HG03521 (cell line): ENCODE results near the gene UBR4.
"Not testable (repeated sequence)": the region's sequence is repeated elsewhere in the genome, so short reads cannot be mapped to it uniquely, and the experiment has no call there.

Experiments
- ATAC-seq: cut with Tn5 transposase; IDR thresholded peaks from one replicate; pipeline ENCODE4 v1.9.1; 2021; ENCODE audit warnings: mild to moderate bottlenecking, moderate library complexity; ENCODE audit not compliant: unreplicated experiment

The UBR4 gene

GRCh38 chr1:19209990-19210771 lies at the start of gene UBR4:
UBR4 (minus strand) TSS chr1:19210266; CDS start chr1:19210248, 18 bp downstream.
- peak; percentile 85 for ATAC-seq

DNA sequence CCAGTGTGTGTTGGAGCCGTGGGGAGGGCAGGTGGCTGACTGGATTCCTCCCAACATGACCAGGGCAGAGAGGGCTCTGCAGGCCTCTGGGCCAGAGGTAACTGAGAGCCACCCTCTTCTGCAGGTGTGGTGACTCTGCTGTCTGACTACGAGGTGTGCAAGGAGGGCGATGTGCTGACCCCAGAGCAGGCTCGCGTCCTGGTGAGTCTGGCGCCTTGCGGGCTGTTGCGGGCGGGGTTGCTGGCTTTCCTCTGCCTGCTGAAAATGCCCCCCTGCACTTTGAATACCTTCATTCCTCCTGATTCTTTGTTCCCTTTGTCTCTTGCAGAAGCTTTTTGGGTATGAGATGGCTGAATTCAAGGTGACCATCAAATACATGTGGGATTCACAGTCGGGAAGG lies 48.3 kb upstream of the UBR4 start:
- no peak for ATAC-seq

GRCh38 chr1:19257178-19257914 lies 47.3 kb upstream of the UBR4 start:
- no peak for ATAC-seq

DNA sequence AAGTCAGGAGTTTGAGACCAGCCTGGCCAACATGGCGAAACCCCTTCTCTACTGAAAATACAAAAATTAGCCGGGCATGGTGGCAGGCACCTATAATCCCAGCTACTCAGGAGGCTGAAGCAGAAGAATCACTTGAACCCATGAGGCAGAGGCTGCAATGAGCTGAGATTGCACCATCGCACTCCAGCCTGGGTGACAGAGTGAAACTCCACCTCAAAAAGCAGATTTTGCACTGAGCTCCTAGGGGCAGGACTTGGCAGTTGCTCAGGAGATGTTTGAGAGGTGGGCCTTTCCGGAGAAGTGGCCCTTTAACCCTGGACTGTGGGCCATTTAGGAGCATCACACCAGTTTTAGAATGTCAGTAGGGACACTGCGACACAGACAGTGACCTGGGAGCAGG lies 46.2 kb upstream of the UBR4 start:
- ATAC-seq, result not testable (repeated sequence)

GRCh38 chr1:19255288-19255687 lies 45.2 kb upstream of the UBR4 start:
- no peak for ATAC-seq

GRCh38 chr1:19254416-19254815 lies 44.4 kb upstream of the UBR4 start:
- ATAC-seq, result no peak

DNA sequence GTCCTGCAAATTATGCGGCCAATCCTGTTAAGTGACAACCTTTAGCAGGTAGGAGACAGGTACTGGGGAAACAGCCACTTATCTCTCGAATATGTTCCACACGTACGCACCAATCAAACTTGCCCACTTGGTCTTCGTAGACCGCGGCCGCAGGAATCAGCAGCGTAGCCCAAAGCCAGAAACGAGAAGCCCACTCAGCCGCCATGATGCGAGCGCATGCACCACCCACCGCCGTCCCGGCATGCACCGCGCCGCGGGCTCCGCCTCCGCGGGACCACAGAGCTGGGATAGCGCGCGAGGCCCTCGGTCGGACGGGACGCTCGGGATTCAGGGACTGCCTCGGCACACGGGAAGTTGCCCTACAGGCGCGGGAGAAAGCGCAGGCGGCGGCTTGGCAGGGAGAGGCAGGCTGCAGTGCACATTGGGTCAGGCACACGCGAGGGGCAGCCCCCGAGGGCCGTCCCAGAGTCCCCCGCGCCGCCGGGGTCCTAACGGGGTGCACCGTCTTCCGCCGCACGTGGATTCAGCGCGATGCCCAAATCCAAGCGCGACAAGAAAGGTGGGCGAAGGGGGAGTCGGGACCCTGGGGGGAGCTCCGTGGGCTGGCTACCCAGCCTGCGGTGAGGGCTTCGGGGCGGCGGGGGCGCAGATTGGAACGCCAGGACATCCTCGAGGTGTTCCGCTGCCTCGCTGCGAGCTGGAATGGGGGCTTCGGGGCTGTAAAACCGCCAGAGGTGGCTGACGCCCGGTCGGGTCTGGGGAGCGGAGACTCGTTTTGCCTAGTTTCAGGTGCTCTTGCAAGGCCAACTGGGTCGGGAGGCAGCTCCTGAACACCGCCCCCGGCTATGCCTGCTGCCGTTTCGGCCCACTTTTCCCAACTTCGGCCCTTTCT lies 41.5 kb upstream of the UBR4 start, which contains the start of the genes EMC1 and MRTO4:
TSS of gene EMC1 (minus strand) at position 220 of the 892 bp plus-strand sequence. CDS start at position 205, 15 bp downstream.
TSS of gene MRTO4 (plus strand) at position 501 of the 892 bp plus-strand sequence. CDS start at position 532, 31 bp downstream.
- peak; percentile 78 for ATAC-seq

DNA sequence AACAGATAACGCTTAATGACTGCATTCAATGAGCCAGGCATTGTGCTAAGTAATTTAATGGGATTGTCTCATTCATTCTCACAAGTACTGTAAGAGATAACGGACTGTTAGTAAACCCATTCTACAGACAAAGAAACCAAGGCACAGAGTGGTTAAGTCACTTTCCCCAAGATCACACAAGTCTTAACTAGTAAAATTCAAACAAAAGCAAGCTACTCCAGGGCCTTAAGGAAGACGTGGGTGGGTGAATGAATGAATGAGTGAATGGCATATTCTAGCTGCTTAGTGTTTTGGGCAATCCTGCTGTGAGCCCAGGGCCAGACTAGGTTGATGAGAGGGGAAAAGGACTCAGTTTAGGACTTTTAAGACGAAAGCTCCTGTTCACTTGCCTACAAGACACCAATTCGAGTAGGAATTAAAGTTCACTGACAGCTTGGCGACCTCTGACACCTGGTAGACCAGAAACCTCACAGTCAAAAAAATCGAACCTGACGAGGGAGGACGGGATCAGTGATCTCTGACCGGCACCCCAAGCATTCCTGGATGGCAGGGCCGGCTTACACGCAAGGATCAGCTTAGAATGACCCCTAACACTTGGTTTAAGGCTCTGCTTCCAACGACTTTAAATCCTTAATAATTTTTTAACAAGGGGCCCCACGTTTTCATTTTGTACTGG lies 40.7 kb upstream of the UBR4 start:
- ATAC-seq, result no peak

GRCh38 chr1:19240673-19241538 lies 30.8 kb upstream of the UBR4 start:
- ATAC-seq, result no peak

DNA sequence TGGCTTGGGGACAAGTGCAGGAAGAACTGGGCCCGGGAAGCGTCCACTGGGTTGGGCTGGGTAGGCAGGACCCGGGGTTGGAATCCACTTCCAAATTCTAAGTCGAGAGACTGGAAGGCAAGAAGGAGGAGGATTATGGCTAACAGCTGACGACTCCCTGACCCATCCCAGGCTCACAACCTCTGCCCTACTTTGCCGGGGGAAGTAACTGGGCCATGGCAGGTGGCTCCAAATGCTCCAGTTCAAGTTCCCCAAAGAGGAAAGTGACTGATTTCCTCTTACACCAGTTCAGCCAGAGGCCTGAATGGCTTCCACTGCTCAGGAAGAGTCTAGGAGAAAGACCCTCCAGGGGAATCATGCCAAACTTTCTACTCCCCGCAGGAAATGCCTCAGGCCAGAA lies 29.8 kb upstream of the UBR4 start:
- no peak for ATAC-seq

DNA sequence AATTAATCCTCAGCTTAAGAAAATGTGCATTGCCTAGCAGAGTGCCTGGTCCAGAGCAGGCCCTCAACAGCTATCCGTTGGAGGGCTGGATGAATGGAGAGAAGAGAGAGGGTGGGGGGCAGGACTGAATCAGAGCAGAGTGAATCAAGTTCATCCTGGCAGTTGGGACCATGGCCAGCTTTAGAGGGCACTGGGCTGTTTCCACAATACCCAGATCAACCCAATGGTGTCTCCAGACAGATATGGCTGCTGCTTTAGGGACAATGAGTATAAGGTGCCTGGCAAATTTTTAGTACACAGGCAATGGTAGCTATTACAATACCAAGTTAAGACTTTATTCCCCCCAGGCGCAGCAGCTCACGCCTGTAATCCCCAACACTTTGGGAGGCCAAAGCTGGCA lies 24.2 kb upstream of the UBR4 start:
- ATAC-seq, result no peak

GRCh38 chr1:19232524-19232846 lies 22.4 kb upstream of the UBR4 start:
- no peak for ATAC-seq

GRCh38 chr1:19231736-19232523 lies 21.9 kb upstream of the UBR4 start:
- not testable (repeated sequence) for ATAC-seq

DNA sequence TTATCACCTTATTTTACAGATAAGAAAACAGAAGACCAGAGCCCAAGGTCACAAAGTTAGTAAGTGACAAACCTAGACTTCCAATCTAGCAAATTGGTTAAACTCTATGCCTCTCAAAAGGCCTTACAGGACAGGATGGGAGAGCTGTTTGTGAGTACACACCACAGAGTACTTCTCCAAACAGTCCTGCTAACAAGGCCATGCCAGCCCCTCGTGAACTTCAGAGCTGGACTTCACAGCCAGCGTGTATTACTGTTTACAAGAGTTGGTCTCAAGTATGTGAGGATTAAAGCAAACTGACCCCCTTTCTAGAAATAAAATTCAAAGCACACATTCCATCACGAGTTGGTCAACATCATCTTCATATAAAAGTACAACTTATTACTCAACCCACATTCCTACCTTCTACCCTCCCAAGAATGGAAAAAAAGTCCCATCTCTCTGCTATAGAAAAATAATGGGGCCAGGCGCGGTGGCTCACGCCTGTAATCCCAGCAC lies 19.8 kb upstream of the UBR4 start:
- no peak for ATAC-seq

- no peak for ATAC-seq
Observed at GRCh38 chr1:19229229-19229628, 19.2 kb upstream of the UBR4 start.

DNA sequence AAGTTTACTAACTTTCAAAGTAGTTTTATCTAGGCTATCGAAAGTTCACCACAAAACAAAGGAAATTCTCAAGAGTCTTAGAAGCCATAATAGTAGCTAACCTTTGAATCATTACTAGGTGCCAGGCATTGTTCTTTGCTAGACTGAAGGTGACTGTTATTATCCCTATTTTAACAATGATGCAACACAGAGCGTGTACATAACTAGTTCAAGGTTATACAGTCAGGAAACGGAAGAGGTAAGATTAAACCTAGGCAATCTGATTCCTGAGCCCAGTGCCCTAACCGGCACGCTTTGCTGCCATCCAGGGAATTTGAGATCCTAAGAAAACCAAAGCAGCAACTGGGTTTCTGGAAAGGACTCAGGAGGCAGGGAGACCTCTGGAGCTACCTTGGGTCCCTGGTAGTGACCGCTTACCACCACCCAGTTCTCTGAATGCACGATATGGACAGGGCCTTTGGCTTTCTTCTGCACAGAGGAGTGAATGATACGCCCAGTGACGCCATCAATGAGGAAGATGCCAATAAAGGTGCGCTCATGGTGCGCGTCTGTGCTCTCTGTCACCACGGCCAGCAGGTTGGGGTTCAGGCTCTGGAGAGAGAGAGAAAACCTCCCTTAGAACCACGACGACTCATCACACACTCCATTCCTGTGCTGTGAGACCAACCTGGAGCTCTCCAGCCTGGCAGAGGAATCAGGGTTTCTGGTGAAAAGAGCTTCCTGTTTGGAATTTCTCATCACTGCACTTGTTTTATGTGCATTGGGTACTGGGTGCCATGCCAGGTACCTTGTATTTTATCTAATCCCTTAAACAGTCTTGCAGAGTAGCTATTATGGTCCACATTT lies 13.1 kb upstream of the UBR4 start:
- ATAC-seq, result no peak

DNA sequence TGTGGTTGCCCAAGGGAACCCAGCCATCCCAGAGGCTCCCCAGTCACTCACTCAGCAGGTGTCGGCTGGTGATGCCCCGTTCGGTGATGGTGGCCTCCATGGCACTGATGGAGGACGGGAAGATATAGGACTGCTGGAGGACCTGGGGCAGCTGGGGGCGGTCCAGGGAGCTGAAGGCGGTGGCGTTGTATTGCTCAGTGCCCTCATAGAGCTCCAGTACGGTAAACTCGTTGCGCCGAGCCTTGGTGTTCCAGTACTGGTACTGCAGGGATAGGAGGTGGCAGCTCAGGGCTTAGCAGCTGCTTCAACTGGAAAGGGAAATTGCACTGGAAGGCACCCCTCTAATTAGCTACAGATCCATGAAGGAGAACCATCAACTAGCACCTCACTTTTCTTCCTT lies 12.5 kb upstream of the UBR4 start:
- no peak for ATAC-seq

- no peak for ATAC-seq
Observed at GRCh38 chr1:19220991-19221390, 10.9 kb upstream of the UBR4 start.
